GM18907 (cell line): ENCODE results near the gene SRGN.

Experiments used
- ATAC-seq: cut with Tn5 transposase; IDR thresholded peaks from one replicate; pipeline ENCODE4 v1.9.1; 2021; ENCODE audit warnings: mild to moderate bottlenecking, moderate library complexity; ENCODE audit not compliant: unreplicated experiment

SRGN gene

DNA sequence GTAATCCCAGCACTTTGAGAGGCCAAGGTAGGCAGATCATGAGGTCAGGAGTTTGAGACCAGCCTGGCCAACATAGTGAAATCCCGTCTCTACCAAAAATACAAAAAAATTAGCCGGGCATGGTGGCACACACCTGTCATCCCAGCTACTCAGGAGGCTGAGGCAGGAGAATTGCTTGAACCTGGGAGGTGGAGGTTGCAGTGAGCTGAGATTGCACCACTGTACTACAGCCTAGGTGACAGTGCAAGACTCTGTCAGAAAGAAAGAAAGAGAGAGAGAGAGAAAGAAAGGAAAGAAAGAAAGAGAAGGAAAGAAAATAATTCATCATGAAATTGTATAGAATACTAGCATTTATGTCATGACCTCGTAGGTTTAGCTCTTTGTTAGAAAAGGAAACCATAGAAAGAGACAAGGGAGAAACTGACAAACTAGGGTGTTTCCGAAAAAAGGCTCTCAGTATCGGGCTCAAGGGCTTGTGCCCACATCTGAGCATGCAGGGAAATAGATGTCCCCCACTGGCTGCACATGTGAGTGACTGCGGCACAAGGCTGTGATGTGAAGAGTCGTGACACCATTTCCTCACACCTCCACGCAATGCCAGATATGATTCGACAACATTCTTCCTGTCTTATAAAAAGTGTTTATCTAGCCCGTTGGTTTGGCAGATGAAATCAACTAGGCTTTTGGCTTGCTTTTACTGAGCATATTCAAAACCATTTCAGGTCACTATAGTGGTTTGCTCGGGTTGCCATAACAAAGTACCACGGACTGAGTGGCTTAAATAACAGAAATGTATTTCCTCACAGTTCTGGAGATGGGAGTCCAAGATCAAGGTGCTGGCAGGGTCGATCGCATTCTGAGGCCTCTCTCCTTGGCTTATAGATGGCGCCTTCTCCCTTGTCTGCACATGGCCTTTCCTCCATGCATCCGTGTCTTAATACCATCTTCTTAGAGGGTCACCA, 2.0 kb downstream of the SRGN start:
- peak; percentile 37 for ATAC-seq

DNA sequence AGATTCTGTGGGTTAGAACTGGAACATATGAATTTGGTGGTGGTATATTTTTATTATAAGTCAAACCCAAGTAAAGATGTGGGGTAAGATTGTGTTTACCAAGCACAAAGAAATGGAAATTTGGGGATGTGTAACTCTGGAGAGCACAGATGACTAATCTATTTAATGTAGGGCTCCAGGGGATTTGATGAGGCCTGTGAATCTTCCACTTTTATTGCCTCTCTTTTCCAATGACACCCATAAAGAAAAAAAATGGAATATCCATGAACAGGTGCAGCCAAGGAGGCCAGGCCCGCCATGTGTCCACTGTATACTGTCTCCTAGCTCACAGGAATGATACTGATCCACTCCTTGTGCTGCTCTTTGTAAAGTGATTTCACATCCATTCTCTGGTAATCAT, 2.8 kb downstream of the SRGN start:
- ATAC-seq: no peak

DNA sequence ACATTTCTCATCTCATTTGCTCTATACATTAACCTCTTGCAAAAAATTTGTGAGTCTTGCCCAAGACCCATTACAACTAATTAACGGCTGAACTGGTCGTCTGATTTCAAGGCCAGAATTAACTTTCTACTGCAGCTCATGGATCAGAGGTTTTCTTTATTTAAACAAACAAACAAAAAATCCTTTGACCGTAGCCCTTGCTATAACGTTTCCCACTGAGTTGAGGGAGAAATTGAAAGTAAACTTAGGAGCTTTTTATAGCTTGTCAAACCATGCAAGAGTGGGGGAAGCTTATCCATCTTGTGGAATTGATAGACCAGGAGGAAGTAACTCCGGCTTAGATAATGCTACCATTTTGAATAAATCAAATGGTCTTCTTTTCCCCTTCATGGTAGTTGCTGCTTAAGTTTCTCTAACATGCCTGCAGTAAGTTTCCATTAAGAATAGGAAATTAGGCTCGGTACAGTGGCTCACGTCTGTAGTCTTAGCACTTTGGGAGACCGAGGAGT, 3.3 kb downstream of the SRGN start:
- ATAC-seq: no peak

DNA sequence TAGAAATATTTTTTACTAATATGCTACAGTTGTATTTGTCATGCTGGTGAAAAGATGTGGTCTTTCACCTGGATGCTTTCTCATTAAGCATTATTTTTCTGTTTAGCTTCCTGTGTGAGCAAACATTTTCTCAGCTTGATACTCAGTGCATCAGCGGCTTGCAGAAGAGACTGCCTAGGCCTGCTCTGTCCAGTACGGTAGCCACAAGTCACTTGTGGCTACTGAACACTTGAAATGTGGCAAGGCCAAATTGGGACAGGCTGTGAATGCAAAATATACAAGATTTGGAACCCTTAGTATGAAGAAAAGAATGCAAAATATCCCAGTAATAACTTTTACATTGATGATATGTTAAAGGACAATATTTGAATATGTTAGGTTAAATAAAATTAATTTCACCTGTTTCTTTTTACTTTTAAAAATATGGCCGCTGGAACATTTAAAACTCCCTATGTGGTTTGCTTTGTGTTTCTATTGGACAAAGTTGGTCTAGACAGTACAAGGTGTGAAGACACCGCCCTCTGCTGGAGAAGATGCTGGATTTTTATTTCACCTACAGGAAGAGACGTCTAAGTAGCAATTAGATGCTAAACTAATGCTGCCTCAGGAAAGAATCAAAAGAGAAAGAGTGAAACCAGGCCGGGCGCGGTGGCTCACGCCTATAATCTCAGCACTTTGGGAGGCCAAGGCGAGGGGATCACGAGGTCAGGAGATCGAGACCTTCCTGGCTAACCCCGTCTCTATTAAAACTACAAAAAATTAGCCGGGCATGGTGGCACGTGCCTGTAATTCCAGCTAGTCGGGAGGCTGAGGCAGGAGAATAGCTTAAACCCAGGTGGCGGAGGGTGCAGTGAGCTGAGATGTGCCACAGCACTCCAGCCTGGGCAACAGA, 5.3 kb downstream of the SRGN start:
- peak; percentile 47 for ATAC-seq

DNA sequence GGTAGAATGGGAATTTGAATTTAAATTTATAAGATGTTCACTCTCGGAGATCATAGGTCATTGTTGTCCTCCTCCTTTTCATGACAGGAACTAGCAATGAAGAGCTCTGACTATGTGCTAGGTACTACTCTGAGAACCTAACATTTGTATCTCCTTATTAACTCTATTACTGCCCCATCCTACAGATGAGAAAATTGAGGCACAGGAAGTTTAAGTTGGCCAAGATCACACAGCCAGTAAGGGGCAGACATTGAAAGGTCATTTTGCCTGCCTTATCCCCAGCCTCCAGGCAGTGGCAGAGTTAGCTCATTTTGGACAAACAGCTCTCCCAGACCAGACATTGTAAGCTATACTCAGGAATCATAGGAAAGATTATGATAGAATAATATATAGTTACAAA, 6.0 kb downstream of the SRGN start:
- ATAC-seq: no peak

DNA sequence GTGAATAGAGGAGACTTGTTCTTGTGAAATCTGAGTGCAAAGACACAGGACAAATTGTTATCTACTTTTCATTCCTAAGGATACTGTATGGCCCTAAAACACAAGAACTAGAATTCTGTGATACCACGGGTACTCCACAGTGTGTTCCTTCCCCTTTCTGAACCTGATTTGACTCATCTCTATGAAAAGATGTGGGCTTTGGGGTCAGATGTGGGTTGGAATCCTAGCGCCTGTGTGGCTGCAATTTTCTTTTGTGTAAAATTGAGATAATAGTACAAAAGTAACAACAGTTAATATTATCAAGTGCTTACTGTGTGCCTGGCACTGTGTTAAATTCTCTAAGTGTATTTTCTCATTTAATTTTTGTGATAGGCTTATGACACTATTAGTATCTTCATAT, 8.1 kb downstream of the SRGN start:
- ATAC-seq: no peak

DNA sequence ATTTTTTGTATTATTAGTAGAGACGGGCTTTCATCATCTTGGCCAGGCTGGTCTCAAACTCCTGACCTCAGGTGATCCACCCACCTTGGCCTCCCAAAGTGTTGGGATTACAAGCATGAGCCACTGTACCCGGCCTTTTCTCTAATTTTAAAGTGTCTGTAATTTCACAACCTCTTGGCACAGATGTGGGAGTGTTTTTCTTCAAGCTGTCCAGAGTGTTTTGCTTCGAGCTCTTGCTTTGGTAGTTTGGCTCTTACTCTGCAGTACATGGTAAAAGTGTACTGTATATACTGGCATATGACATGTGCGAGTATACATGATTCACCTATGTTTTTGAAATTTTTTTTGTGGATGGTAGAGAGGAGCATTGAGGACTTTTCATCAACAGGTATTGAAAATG, 9.8 kb downstream of the SRGN start:
- no peak for ATAC-seq

DNA sequence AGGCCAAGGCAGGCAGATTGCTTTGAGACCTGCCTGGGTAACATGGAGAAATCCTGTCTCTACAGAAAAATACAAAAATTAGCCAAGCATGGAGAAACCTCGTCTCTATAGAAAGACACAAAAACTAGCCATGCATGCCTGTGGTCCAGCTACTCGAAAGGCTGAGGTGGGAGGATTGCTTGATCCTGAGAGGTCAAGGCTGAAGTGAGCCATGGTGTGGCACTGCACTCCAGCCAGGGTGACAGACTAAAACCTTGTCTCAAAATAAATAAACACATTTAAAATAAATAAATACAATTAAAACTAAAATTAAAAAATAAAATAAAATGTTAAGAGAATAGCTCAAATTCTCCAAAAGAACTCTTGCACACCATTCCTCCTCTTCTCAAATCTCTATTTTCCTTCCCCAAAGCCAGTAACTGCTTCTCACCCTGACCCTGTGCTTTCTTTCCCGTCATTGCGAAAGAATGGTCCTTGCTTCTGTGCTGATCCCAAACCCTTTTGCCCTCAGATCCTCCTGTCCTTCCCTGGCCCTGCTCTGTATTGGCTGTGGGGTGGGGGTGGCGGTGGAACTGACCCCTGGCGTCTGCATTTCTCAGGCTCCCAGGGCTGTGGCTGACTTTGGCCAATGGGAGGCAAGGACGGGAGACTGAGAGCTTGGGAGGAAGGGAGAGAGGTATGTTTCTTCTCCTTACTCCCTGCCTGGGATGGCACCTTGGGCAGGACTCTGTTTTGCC, 12.4 kb downstream of the SRGN start:
- ATAC-seq: no peak

DNA sequence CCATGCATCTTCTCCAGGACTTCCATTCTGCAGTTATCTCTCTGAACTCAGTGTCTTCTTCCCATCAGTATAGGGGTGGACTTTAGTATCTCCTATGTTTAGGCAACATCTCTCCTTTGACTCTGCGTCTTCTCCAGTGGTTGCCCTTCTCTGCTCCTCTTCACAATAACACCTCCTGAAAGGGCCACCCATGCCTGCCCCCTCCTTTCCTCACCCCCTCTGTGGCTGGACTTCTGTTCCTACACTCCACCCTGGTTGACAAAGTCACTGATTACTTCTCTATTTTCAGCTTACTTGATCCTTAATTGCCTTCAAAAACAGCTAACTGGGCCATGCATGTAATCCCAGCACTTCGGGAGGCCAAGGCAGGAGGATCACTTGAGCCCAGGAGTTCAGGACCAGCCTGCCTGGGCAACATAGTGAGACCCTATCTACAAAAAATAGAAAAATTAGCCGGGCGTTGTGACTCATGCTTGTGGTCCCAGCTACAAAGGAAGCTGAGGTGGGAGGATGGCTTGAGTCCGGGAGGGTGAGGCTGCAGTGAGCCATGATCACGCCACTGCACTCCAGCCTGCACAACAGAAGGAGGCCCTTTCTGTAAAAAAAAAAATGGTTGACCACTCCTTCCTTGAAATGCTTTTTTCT, 13.7 kb downstream of the SRGN start:
- no peak for ATAC-seq

DNA sequence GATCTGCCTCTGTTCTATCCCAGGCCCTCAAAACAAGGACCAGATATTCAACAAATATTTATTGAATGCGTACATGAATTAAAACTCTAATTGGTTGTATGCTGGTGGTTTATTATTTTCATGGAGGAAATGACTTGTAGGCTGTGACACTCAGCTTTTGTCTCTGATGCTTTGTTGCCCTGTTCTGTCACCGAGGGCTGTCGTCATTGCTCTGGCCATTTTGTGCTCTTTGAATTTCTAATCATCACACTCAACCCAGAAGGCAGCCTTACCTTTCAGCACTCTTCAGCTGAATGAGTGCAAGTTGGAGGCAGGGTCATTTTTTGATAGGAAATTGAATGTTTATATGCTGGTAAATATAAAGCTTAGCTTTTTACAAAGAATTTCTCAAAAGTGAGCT, 14.5 kb downstream of the SRGN start:
- ATAC-seq: no peak

DNA sequence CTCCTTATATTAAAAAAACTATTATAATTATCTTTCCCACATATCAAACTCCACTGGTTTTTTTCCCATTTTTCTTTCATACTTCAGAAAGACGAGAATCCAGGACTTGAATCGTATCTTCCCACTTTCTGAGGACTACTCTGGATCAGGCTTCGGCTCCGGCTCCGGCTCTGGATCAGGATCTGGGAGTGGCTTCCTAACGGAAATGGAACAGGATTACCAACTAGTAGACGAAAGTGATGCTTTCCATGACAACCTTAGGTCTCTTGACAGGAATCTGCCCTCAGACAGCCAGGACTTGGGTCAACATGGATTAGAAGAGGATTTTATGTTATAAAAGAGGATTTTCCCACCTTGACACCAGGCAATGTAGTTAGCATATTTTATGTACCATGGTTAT, 15.9 kb downstream of the SRGN start:
- no peak for ATAC-seq

DNA sequence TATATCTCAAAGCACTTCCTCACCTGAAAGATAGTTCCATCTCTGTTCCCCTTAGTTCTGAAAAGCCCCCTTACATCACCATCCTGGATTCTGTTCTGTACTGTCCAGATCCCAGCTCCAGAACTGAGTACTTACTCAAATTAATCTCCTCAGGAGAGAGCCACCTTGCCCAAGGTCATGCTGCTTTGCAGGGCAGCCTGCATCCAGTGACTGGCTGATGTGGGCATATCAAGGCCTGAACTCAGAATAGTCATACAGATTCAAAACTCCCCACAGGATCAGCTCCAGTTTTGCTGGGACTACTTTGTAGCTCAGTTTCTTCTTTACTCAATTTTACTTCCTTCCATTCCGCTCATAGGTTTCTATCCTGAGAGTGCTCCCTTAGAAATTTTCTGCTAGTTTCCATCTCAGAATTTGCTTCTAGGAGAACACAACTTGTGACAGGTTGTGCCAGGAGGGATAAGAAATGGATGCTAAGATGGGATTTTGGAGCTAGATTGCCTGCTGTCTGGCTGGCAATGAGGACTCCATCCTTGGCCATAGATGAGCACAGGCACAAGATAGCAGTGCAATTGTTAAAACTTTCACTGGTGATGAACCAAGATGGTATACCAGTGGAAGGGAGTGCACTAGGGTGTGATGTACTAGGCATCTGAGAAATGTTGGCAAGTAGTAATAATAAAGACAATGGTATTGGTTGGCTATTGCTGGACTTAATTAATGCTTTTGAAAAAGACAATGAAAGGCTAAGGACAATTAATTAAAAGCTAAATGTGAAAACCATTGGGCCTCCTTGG, 17.3 kb downstream of the SRGN start:
- no peak for ATAC-seq

DNA sequence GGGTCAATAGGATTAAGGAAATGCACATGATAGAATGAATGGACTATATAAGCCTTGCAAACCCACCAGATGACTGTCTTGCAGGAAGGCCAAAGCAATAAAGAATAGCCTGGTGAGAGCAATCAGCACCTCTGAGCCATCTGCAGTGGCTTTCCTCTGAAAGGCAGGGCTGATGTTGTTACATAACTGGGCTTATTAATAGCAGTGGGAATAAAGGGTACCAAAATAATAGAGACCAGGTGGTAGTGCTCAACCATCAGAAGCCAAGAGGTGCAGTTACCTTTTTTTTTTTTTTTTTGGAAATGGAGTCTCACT, 19.2 kb downstream of the SRGN start:
- no peak for ATAC-seq

DNA sequence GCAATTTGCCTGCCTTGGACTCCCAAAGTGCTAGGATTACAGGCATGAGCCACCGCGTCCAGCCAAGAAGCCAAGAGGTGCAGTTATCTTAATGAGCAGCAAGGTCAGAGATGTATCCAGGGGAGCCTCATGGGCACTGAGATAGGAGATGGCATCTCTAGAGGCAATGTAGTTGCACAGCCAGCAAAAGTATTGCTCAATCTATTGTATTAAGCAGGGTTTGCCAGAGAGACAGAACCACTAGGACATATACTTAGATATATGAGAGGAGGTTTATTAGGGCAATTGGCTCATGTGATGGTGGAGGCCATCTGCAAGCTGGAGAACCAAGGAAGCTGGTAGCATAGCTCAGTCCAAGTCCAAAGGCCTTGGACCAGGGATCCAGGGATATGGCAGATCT, 19.8 kb downstream of the SRGN start:
- ATAC-seq: no peak

DNA sequence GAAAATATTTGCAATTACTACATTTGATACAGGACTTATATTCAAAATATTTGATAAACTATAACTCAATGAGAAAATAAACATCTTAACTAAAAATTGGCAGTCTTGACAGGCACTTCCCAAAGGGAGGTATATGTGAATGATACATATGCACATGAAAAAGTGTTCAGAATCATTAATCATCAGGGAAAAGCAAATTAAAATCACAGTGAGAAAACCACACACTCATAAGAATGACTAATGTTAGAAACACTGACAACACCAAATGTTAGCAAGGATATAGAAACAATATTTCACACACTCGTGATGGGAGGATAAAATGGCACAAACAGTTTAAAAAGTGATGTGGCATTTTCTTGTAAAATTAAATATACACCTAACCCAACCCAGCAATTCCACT, 32.0 kb downstream of the SRGN start:
- no peak for ATAC-seq

DNA sequence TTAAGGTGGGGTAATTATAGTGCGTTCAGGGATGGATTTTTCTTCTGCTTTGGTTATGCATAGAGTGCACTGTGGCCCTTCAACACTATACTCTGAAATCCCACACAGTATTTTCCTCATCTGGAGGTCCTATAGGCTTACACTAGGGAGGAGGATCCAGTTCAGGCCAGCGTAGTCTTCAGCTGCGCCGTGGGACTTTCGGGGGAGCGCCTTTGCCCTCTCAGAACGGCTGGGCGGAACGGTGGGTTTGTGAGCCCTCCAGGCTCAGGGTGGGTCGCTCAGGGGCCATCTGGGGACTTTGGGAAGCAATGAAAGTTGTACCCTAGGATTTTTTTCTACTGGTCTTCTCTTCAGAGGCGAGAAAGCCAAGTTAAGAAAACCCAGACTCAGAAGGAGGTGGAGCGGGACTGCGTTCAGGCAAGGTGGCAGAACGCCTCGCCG, 35.4 kb downstream of the SRGN start:
- peak; percentile 37 for ATAC-seq

DNA sequence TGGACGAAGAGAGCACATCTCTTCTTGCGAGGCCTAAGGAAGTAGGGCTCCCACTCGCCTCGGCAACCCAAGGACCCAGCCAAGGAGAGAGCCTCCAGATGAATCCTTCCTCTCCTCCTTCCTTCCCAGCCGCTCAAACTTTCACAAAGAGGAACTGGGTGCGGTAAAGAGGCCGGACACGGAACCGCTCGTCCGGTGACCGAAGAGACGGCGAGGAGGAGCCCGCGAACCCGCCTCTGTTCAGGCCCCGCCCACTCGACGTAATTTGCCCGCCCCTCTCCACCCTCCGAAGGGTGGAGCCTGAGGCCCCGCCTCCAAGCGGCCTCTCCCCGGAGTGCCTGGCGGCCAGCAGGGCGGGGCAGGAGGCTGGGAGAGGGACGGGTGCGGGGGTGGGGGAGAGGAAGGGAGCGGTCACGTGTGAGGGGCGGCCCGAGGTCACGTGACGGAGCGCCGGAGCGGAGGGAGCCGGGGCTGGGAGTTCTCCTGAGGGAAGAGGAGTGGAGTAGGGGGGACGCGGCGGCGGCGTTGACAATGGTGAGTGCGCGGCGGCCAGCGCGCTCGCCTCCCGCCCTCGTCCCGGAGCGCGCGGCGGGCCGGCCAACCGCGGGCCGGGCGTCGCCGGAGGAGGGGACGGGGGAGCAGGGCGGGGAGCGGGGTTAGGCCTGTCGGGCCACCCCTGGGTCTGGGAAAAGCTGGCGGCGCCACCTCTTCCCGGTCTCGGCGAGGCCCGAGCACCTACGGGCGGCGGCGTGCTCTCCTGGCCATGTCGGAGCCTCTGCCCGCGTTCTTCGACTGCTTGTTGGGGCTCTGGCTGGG, 36.1 kb downstream of the SRGN start, which contains the start of gene VPS26A:
Gene VPS26A (plus strand): TSS at position 432 of the 816 bp plus-strand sequence. CDS start 100 bp downstream, at position 532.
- peak; percentile 89 for ATAC-seq

DNA sequence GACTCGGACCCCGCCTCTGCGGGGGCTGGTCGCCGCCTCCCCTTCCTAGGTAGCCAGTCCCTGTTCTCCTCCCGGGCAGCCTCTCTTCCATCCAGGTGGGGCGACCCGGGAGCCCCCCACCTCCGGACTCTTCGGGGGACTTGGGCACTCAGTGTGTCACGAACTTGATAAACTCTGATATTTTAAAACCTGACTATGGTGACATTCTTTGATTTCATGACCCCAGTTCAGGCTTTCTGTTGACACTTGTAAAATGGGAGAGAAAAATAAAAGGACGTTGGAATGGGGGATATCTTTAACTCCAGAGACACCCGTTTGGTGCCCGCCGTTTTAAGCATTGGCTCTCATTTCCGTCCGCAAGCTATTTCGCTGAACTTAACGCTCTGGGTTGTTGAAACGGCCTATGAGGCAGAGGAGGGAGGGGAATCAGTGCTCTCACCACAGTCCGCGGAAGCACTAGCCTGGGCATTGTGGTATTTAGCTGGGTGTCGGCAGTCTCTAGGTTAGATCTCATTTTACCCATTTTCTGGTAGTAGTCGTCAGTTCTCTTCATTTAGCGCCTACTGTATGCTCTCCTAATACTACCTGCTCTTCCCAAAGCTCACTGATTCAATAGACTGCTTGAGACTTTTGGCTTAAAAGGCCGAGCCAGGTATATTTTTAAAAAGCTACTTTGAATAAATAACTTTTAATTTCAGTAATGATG, 36.8 kb downstream of the SRGN start:
- peak; percentile 40 for ATAC-seq
